Muscle layer of duodenum (tissue), 2 donors: ENCODE results near the gene TMEM242.
"Not testable (repeated sequence)": the region's sequence is repeated elsewhere in the genome, so short reads cannot be mapped to it uniquely, and the experiment has no call there.

Experiments used
- H3K27ac ChIP-seq: one replicate; pipeline ENCODE4 v1.7.0; 2013; ENCODE audit warnings: mild to moderate bottlenecking, low read length
- H3K27me3 ChIP-seq: one replicate; pipeline ENCODE4 v1.7.0; 2013; ENCODE audit warnings: low read depth, mild to moderate bottlenecking, control low read depth, low read length
- H3K36me3 ChIP-seq, 2 donors: one replicate each; pipeline ENCODE4 v1.7.0; 2013; ENCODE audit warnings: low read length in 2 of 2, control low read depth in 1 of 2, mild to moderate bottlenecking in 1 of 2; ENCODE audit not compliant: insufficient read depth in 2 of 2, control insufficient read depth in 1 of 2
- H3K4me1 ChIP-seq, 2 donors: one replicate each; pipeline ENCODE4 v1.7.0; 2013; ENCODE audit warnings: low read length in 2 of 2, mild to moderate bottlenecking in 2 of 2, control low read depth in 1 of 2, moderate library complexity in 1 of 2; ENCODE audit not compliant: insufficient read depth in 2 of 2, control insufficient read depth in 1 of 2
- H3K4me3 ChIP-seq, 2 donors: one replicate each; pipeline ENCODE4 v1.7.0; 2013; ENCODE audit warnings: low read length in 2 of 2, low read depth in 1 of 2, mild to moderate bottlenecking in 1 of 2
- H3K9me3 ChIP-seq, 2 donors: one replicate each; pipeline ENCODE4 v1.7.0; 2013; ENCODE audit warnings: low read length in 2 of 2, control low read depth in 1 of 2, mild to moderate bottlenecking in 1 of 2; ENCODE audit not compliant: control insufficient read depth in 1 of 2
- donor health status: healthy.

The TMEM242 gene

DNA sequence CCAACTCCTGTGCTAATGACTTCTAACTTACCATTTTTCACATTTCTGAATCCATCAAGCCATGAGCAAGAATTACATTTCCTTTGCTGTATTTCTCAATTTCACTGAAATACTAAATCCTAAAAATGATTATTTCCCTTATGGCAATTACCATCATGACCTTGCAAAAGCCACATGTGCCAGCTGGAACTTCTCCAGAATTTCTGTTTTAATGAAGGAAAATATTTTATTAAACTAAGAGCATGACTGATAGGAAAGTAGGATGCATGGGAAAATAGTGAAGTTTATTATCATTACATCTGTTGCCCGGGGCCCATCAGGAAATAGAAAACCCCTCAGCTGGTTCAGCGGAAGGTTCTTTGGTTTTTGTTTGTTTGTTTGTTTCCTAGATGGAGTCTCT is 14.4 kb upstream of the TMEM242 start:
- Histone ChIP-seq H3K9me3 (no peaks in the 10 kb centered on the region), H3K4me1 (no peaks in the 10 kb centered on the region), H3K27ac (no peak overlapping the region), H3K27me3 (peaks cover 1% of the 10 kb centered on the region), H3K4me3 (no peak overlapping the region), H3K36me3 (no peaks in the 10 kb centered on the region)

DNA sequence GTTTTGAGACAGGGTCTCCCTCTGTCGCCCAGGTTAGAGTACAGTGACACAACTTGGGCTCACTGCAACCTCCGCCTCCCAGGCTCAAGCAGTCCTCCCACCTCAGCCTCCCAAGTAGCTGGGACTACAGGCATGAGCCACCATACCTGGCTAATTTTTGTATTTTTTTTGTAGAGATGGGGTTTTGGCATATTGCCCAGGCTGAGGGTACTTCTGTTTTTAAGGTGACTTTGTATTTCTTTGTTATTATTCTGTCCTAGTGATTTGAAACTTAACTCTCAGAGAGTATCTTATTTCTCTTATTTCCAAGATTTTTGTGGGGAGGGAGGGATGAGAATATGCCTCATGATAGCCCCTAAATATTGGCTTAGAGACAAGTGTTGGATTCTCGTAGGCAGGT is 14.0 kb upstream of the TMEM242 start:
- not testable (repeated sequence) for H3K9me3 ChIP-seq, H3K27ac ChIP-seq, H3K4me1 ChIP-seq, H3K4me3 ChIP-seq, H3K27me3 ChIP-seq, H3K36me3 ChIP-seq

DNA sequence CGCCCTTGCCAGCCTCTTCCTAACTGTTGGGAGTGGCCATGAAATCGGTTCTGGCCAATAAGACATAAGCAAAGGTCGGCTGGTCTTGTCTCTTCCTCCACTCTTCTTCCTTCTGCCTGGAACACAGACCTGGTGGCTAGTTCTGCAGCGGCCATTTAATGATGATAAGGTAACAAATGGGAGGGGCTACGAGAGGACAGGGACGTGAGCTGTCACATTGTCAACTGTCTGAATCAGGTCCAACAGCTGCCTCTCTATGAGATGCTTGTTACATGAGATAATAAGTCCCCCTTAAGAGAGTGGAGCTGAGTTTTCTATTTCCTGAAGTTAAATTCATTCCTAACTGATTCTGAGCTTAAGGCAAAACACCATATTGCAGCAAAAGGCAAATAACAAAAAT is 12.5 kb upstream of the TMEM242 start:
- Histone ChIP-seq H3K4me3 (no peak overlapping the region), H3K27ac (no peak overlapping the region), H3K36me3 (no peaks in the 10 kb centered on the region), H3K27me3 (peaks cover 6% of the 10 kb centered on the region), H3K9me3 (no peaks in the 10 kb centered on the region), H3K4me1 (no peaks in the 10 kb centered on the region)

DNA sequence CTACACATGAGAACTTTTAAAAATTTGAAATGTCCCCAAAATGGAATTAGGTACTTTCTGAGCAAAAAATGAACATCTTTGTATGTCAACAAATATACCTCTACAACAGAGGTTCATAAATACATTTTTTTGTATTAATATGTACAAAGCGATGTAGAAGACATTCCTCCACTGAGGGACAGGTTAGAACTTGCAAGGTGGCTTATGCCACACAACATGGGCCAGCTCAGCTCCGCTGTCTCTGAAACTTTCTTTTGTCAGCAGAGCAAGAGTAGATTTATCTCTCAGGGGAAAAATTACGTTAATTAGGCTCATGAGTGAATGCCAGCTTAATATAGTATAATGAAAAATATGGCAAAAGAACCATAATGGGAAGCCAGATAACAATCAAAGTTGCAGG is 10.6 kb upstream of the TMEM242 start:
- Histone ChIP-seq H3K27ac (no peak overlapping the region), H3K4me1 (no peaks in the 10 kb centered on the region), H3K36me3 (no peaks in the 10 kb centered on the region), H3K27me3 (peaks cover 6% of the 10 kb centered on the region), H3K9me3 (no peaks in the 10 kb centered on the region), H3K4me3 (no peak overlapping the region)

DNA sequence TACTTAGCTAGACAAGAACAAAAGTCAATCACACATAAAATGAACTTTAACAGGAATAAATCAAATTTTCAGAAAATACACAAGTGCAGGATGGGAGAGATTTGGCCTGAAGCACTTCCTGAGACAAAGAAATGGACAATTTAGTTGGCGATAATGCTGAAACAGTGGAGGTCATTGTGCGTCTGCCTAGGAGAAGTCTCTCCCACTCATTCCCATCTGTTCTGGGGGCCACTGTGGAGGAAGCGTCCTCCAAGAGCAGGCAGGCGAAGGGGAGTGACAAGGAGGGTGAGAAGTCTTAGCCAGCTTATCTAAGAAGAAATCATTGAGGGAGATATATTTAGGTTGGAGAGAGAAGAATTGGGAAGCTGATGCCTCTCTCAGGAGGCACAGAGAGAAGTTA is 10.2 kb upstream of the TMEM242 start:
- no peak overlapping the region for H3K4me3 ChIP-seq
- no peaks in the 10 kb centered on the region for H3K4me1 ChIP-seq
- no peak overlapping the region for H3K27ac ChIP-seq
- no peaks in the 10 kb centered on the region for H3K9me3 ChIP-seq
- no peaks in the 10 kb centered on the region for H3K36me3 ChIP-seq
- peaks cover 6% of the 10 kb centered on the region for H3K27me3 ChIP-seq

DNA sequence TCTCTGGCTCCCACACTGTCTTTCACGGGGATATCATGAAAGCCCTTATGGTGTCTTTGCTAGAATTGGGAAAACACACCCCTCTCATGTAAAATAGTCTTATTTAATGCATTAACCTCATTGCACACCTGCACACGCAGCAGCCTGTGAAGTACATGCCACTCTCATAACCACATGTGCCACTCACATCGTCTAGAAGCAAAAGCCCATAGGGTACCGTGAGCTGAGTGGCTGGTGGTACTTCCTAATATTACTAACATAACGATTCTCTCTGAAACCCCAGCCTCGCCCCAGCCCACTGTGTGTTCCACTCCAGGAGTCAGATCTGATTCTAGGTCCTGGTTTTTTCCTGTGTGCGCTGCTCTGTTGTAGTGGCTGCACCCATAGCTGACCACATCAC is 9.5 kb upstream of the TMEM242 start:
- Histone ChIP-seq H3K4me1 (no peaks in the 10 kb centered on the region), H3K36me3 (no peaks in the 10 kb centered on the region), H3K27ac (no peak overlapping the region), H3K9me3 (no peaks in the 10 kb centered on the region), H3K27me3 (peaks cover 6% of the 10 kb centered on the region), H3K4me3 (no peak overlapping the region)

DNA sequence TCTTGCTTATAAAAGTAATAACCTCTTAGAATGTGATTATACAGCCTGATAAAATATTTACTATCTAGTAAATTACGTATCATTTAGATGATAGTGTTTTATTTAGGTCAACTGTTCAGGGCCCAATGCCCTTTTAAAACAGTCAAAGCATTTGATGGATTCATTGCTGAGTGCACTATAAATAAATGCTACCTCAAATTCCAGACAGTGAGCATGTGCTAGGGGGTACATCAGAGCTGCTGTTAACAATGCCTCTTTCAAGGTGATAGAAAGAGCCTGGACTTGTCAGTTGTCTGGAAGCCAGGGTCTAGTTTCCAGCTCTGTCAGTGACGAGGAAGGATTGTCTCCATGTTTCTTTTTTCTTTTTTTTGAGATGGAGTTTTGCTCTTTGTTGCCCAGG is 7.5 kb upstream of the TMEM242 start:
- Histone ChIP-seq H3K4me1 (no peaks in the 10 kb centered on the region), H3K27me3 (peaks cover 6% of the 10 kb centered on the region), H3K4me3 (no peak overlapping the region), H3K36me3 (no peaks in the 10 kb centered on the region), H3K27ac (no peak overlapping the region), H3K9me3 (no peaks in the 10 kb centered on the region)

DNA sequence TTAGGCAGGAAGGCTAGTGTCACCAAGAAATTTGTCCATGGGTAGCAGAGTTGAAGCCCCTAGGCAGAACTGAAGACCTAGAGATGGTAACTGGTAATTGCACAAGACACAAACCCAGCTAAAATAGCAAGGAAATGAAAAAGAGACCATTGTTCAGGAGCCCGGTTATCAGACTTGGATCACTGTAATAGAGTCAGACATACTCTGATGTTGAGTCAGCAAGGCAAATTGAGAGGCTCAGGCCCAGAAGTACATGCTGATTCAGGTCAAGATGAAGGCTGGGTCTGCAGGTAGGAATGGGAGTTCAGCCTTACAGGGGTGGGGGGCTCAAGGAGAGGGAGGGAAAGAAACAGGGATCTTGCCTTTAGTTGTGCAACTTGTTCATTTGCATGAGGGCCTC is 6.5 kb upstream of the TMEM242 start:
- no peaks in the 10 kb centered on the region for H3K9me3 ChIP-seq
- no peak overlapping the region for H3K4me3 ChIP-seq
- peaks cover 6% of the 10 kb centered on the region for H3K27me3 ChIP-seq
- H3K36me3 ChIP-seq = no peaks in the 10 kb centered on the region
- no peak overlapping the region for H3K27ac ChIP-seq
- no peaks in the 10 kb centered on the region for H3K4me1 ChIP-seq

DNA sequence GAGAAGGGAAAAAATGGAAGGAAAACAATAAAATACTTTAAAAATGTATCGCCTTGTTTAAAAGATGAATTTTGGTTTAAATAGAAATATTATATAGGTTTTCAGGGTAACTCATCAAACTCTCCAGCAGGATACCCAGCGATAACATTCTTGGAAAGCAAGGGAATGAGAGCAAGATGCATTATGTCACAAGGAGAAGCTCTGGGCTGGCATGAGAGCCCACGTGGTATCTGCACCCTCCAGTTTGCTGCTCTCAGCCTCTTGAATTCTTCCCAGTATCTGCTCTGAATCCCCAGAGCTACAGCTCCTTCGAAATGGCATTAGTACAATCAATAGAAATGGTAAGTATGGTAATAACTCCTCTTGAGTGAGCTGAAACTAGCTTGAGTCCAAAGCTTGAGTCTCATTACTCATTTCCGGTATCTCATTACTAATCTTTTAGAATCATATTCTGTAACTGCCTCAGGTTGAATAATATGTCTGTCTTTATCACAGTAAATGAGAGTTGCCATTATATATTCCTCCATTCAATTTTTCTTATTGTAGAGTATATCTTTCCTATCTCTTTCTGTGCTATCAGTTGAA is 4.9 kb upstream of the TMEM242 start:
- H3K27me3 ChIP-seq = peaks cover 6% of the 10 kb centered on the region
- no peak overlapping the region for H3K4me3 ChIP-seq
- no peaks in the 10 kb centered on the region for H3K9me3 ChIP-seq
- no peaks in the 10 kb centered on the region for H3K36me3 ChIP-seq
- no peaks in the 10 kb centered on the region for H3K4me1 ChIP-seq
- H3K27ac ChIP-seq = no peak overlapping the region

DNA sequence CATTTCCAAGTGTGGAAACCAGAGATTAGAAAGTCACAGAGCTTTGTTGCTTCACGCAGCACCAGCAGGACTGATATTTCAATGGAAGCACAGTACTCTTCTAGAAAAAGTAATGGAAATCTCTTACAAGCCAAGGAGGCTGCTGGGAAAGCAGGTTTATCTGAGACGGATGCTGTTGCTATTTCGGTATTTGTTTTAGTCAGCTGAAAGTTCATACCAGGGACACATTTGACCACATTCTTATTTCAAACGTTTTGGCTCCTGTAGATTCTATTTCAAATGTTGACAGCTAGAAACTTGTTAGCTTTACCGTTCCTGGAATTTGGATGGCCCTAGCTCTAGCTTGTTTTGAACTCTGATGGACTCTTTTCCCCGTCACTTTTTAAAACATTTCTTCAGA is 3.7 kb upstream of the TMEM242 start:
- Histone ChIP-seq H3K27ac (no peak overlapping the region), H3K4me1 (peaks cover 7 to 8% of the 10 kb centered on the region in 2 donors), H3K9me3 (no peaks in the 10 kb centered on the region), H3K4me3 (no peak overlapping the region), H3K27me3 (no peaks in the 10 kb centered on the region), H3K36me3 (no peaks in the 10 kb centered on the region)

DNA sequence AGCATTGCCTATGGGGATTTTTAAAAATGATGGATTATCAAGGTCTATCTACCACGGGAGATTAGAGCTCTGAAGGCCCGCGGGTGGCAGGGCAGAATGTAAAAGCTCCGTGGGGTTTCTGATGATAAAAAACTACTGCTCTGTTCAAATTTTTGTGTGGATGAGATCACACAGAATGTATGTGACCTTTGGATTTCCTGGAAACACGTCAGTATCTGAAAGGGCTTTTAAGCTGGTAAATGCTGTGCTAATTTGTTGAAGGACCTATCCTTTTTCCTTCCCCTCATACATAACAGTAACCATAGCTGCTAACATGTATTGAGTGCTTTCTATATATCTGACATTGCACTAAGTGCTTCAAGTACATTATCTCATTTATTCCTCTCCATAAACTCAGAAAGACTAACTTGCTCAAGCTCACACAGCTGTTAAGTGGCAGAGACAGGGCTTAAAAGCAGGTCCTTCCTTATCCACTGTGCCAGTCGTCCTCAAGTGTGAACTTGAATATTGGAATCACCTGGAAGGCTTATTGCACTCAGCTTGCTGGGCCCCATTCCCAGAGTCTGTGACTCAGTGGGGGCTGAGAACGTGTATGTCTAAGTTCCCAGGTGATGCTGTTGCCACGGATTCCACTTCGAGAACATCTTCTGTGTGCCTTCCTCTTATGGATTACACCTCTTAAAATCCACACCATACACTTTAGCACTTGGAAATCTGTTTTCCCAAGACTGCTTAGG is 1.9 kb upstream of the TMEM242 start:
- Histone ChIP-seq H3K9me3 (no peaks in the 10 kb centered on the region), H3K27ac (no peak overlapping the region), H3K4me1 (peaks cover 7 to 16% of the 10 kb centered on the region in 2 donors), H3K36me3 (peaks cover 0 to 3% of the 10 kb centered on the region in 2 donors), H3K4me3 (no peak overlapping the region), H3K27me3 (no peaks in the 10 kb centered on the region)

DNA sequence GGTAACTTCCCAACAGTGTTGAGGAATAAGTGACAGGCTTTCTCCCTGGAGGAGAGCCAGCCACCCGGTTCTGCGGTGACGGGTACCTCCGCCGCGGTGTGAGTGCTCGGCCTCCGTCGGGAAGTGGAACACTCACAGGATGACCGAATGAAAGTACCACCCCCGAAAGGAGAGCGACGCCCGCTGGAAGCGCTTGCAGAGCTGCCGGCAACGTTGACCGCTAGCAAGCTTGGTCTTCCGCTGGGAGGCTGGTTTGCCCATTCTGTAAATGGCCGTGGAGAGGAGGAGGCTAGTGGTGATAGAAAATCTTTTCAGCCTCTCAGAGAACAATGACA is 614 bp upstream of the TMEM242 start:
- Histone ChIP-seq H3K36me3 (peaks cover 6 to 8% of the 10 kb centered on the region in 2 donors), H3K9me3 (no peaks in the 10 kb centered on the region), H3K27ac (peak overlapping the region; percentile 74), H3K4me1 (peaks cover 7 to 16% of the 10 kb centered on the region in 2 donors), H3K4me3 (peak overlapping the region; percentile 91 to 92), H3K27me3 (no peaks in the 10 kb centered on the region)
